ENCODE measurements around the gene MEIS2.

Gene MEIS2

GRCh38 chr15:37046876-37047614 is 53.3 kb downstream of the MEIS2 start:
- no peak for TF ChIP-seq FOXP2 (optimal IDR thresholded peaks at IDR 0.05; ENCODE audit: borderline replicate concordance, extremely low read depth, extremely low read length, insufficient read depth)
- no peak for TF ChIP-seq SIN3A (IDR thresholded peaks at IDR 0.05; ENCODE audit: borderline replicate concordance, insufficient read depth, low read length)
- TF ChIP-seq, protein P1, sequence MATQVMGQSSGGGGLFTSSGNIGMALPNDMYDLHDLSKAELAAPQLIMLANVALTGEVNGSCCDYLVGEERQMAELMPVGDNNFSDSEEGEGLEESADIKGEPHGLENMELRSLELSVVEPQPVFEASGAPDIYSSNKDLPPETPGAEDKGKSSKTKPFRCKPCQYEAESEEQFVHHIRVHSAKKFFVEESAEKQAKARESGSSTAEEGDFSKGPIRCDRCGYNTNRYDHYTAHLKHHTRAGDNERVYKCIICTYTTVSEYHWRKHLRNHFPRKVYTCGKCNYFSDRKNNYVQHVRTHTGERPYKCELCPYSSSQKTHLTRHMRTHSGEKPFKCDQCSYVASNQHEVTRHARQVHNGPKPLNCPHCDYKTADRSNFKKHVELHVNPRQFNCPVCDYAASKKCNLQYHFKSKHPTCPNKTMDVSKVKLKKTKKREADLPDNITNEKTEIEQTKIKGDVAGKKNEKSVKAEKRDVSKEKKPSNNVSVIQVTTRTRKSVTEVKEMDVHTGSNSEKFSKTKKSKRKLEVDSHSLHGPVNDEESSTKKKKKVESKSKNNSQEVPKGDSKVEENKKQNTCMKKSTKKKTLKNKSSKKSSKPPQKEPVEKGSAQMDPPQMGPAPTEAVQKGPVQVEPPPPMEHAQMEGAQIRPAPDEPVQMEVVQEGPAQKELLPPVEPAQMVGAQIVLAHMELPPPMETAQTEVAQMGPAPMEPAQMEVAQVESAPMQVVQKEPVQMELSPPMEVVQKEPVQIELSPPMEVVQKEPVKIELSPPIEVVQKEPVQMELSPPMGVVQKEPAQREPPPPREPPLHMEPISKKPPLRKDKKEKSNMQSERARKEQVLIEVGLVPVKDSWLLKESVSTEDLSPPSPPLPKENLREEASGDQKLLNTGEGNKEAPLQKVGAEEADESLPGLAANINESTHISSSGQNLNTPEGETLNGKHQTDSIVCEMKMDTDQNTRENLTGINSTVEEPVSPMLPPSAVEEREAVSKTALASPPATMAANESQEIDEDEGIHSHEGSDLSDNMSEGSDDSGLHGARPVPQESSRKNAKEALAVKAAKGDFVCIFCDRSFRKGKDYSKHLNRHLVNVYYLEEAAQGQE (IDR thresholded peaks at IDR 0.05; ENCODE audit: insufficient read depth in 1 of 2, low read depth in 2 of 2, low read length in 2 of 2) = no peak
- TF ChIP-seq TAF1 (IDR thresholded peaks at IDR 0.05; ENCODE audit: borderline replicate concordance, insufficient read depth, low read length) = no peak
- TF ChIP-seq POLR2AphosphoS5 (IDR thresholded peaks at IDR 0.05; ENCODE audit: low read depth, low read length) = no peak

DNA sequence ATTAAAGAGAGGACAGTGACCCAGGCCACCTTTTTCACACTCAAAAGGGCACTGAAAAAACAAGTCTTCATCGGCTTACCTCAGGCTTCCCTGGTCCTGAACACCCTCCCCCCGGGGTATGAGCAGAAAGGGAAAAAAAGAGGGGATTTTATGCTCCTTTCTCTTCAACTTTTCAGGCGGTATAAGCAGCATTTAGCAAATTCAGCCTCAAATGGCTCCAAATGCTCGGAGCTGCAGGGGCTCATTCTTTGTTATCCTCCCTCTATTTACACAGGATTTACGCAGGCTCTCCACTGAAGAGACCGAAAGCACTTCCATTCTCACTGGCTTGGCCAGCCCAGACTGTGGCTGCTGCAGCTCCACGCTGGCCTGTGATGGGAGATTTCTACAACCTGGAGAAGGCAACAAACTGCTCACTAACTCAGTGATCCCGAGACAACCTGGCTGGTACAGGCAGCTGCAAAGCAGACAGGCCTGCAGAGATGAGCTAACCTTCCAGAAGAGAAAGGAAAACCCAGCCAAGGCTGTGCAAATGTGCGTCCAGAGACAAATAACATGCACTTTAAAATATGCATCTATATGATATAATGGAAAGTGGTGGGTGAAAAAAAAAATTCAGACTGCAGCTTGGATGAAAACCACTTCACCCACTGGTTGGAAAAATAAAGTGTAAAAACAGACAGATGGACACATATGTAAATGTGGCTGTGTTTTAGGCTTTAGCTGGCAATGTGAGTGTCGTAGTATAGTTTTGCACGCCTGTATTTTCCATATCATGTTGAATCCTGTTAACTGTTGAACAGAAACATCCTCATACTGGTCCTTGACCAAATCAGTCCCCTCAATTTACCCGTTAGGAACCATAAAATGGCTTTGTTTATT is 54.2 kb downstream of the MEIS2 start:
- TF ChIP-seq, protein P1 (IDR thresholded peaks at IDR 0.05; ENCODE audit: insufficient read depth in 1 of 2, low read depth in 2 of 2, low read length in 2 of 2) = no peak
- TF ChIP-seq TAF1 (IDR thresholded peaks at IDR 0.05; ENCODE audit: borderline replicate concordance, insufficient read depth, low read length) = no peak
- TF ChIP-seq FOXP2 (optimal IDR thresholded peaks at IDR 0.05; ENCODE audit: borderline replicate concordance, extremely low read depth, extremely low read length, insufficient read depth) = no peak
- no peak for TF ChIP-seq POLR2AphosphoS5 (IDR thresholded peaks at IDR 0.05; ENCODE audit: low read depth, low read length)
- no peak for TF ChIP-seq SIN3A (IDR thresholded peaks at IDR 0.05; ENCODE audit: borderline replicate concordance, insufficient read depth, low read length)

GRCh38 chr15:37044915-37045648 is 55.3 kb downstream of the MEIS2 start:
- TF ChIP-seq TAF1 (IDR thresholded peaks at IDR 0.05; ENCODE audit: borderline replicate concordance, insufficient read depth, low read length) = no peak
- no peak for TF ChIP-seq POLR2AphosphoS5 (IDR thresholded peaks at IDR 0.05; ENCODE audit: low read depth, low read length)
- TF ChIP-seq, protein P1 (IDR thresholded peaks at IDR 0.05; ENCODE audit: insufficient read depth in 1 of 2, low read depth in 2 of 2, low read length in 2 of 2) = no peak
- TF ChIP-seq FOXP2 (optimal IDR thresholded peaks at IDR 0.05; ENCODE audit: borderline replicate concordance, extremely low read depth, extremely low read length, insufficient read depth) = no peak
- TF ChIP-seq SIN3A (IDR thresholded peaks at IDR 0.05; ENCODE audit: borderline replicate concordance, insufficient read depth, low read length) = no peak

DNA sequence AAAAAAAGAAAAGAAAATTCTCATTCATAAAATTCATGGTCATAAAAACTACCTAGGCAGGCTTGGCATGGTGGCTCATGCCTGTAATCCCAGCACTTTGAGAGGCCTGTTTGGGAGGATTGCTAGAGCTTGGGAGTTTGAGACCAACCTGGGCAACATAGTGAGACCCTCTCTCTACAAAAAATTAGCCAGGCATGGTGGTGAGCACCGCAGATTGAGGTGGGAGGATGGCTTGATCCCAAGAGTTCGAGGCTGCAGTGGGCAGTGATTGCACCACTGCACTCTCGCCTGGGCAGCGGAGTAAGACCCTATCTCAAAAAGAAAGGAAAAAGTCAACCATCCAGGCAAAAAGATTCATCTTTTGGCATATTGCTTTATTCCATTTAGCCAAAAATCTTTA is 58.5 kb downstream of the MEIS2 start:
- TF ChIP-seq FOXP2 (optimal IDR thresholded peaks at IDR 0.05; ENCODE audit: borderline replicate concordance, extremely low read depth, extremely low read length, insufficient read depth) (no peak), SIN3A (IDR thresholded peaks at IDR 0.05; ENCODE audit: borderline replicate concordance, insufficient read depth, low read length) (no peak), TAF1 (IDR thresholded peaks at IDR 0.05; ENCODE audit: borderline replicate concordance, insufficient read depth, low read length) (no peak), POLR2AphosphoS5 (IDR thresholded peaks at IDR 0.05; ENCODE audit: low read depth, low read length) (no peak)
- TF ChIP-seq, protein P1 (IDR thresholded peaks at IDR 0.05; ENCODE audit: insufficient read depth in 1 of 2, low read depth in 2 of 2, low read length in 2 of 2) = no peak
